ENCODE data around the gene GRM7.

- no peak for TF ChIP-seq CTCF (IDR thresholded peaks at IDR 0.05)
- TF ChIP-seq EP300 (IDR thresholded peaks at IDR 0.05): no peak
Measured at GRCh38 chr3:7512048-7512447, 651.1 kb downstream of the GRM7 start.

Data from esophagus muscularis mucosa (tissue), 3 donors.